AG08395 (cell line): ENCODE measurements around the gene SLC25A33.
"Not testable (repeated sequence)": the region's sequence is repeated elsewhere in the genome, so short reads cannot be mapped to it uniquely, and the experiment has no call there.

ENCODE experiments used
- DNase-seq: peaks from one replicate; pipeline ENCODE4 v3.0.0; 2012; ENCODE audit warnings: mixed read lengths, low spot score

The SLC25A33 gene

GRCh38 chr1:9625030-9625429, 85.8 kb downstream of the SLC25A33 start:
- DNase-seq, result not testable (repeated sequence)

GRCh38 chr1:9626201-9626608, 86.9 kb downstream of the SLC25A33 start:
- DNase-seq, result no peak

- no peak for DNase-seq
Observed at GRCh38 chr1:9628541-9629444, 89.5 kb downstream of the SLC25A33 start.

- no peak for DNase-seq
Observed at GRCh38 chr1:9629445-9630201, 90.4 kb downstream of the SLC25A33 start.

GRCh38 chr1:9630331-9631111, 91.3 kb downstream of the SLC25A33 start:
- no peak for DNase-seq

DNA sequence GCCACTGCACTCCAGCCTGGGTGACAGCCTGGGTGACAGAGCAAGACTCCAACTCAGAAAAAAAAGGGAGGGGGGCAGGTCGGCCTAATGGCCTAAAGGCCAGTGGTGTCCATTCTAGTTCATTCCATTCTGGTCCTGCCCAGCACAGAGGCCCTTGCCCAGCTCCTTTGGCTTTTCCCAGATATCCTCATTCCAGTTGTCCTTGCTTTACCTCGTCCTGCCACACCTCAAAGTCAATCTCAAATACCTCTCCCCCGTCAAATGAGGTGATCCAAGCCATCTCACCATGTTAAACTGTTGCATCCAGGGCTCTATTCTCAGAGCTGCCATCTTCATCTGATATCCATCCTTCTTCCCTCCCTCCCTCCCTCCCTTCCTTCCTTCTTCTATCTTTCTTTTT, 92.3 kb downstream of the SLC25A33 start:
- DNase-seq, result no peak

- DNase-seq, result no peak
Observed at GRCh38 chr1:9633493-9633892, 94.2 kb downstream of the SLC25A33 start.

DNA sequence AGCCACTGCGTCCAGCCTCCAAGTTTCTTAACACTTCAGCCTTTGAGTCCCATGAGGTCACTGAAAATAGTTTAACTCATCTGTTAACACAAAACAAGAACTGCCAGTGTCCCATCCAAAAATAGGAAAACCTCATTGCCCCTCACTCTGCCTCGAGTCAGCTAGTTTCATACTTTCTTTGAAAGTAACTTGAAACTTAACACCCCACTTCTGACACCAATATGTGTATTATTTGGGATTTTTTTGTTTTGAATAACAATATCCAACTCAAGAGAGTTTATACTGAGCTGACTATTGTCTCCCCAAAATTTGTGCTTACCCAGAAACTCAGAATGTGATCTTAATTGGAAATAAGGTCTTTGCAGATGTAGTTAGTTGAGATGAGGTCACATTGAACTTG, 95.3 kb downstream of the SLC25A33 start:
- DNase-seq, result no peak
